Endodermal cell (in vitro differentiated cells): ENCODE data around the gene INVS. TPM values are rescaled to one million over a fixed set of nuclear protein-coding genes. Genes with fewer than 3 reads are reported as not detected.
"Not testable (repeated sequence)": the region's sequence is repeated elsewhere in the genome, so short reads cannot be mapped to it uniquely, and the experiment has no call there.

Source experiments
- DNase-seq: peaks from one replicate; pipeline ENCODE4 v3.0.0-alpha.2; 2017
- H3K27ac ChIP-seq: 2 replicates; pipeline ENCODE4 v1.5.1; 2013; ENCODE audit warnings: mild to moderate bottlenecking, low read depth, low read length, moderate library complexity
- H3K27me3 ChIP-seq: 2 replicates; pipeline ENCODE4 v1.6.1; 2013; ENCODE audit warnings: mild to moderate bottlenecking, low read length, moderate library complexity; ENCODE audit not compliant: insufficient read depth, control insufficient read depth, poor library complexity, severe bottlenecking
- H3K36me3 ChIP-seq: 2 replicates; pipeline ENCODE4 v1.7.0; 2013; ENCODE audit warnings: mild to moderate bottlenecking, low read length, moderate library complexity; ENCODE audit not compliant: control insufficient read depth, insufficient read depth
- H3K4me1 ChIP-seq: one replicate; pipeline ENCODE4 v1.7.0; 2013; ENCODE audit warnings: low read length; ENCODE audit not compliant: control insufficient read depth, insufficient read depth
- H3K4me3 ChIP-seq: 2 replicates; pipeline ENCODE4 v1.5.1; 2013; ENCODE audit warnings: mild to moderate bottlenecking, low read length, moderate library complexity
- H3K9ac ChIP-seq: 2 replicates; pipeline ENCODE4 v1.6.1; 2013; ENCODE audit warnings: mild to moderate bottlenecking, low read length, moderate library complexity; ENCODE audit not compliant: poor library complexity, severe bottlenecking; ENCODE audit errors: extremely low read depth
- H3K9me3 ChIP-seq: 2 replicates; pipeline ENCODE4 v1.6.1; 2013; ENCODE audit warnings: mild to moderate bottlenecking, low read length, moderate library complexity; ENCODE audit not compliant: control insufficient read depth
- H3K27ac Mint-ChIP-seq: 2 replicates; pipeline ENCODE4 v1.8.0; 2020; ENCODE audit warnings: mixed read lengths
- H3K27me3 Mint-ChIP-seq: 2 replicates; pipeline ENCODE4 v1.8.0; 2021; ENCODE audit warnings: mild to moderate bottlenecking, mixed read lengths; ENCODE audit not compliant: insufficient read depth
- H3K36me3 Mint-ChIP-seq: 2 replicates; pipeline ENCODE4 v1.8.0; 2020; ENCODE audit warnings: low read depth, mixed read lengths
- H3K4me1 Mint-ChIP-seq: 2 replicates; pipeline ENCODE4 v1.8.0; 2020; ENCODE audit warnings: mixed read lengths
- H3K4me3 Mint-ChIP-seq: 2 replicates; pipeline ENCODE4 v1.8.0; 2020; ENCODE audit warnings: mild to moderate bottlenecking, moderate library complexity, mixed read lengths
- H3K9me3 Mint-ChIP-seq: 2 replicates; pipeline ENCODE4 v1.8.0; 2020; ENCODE audit warnings: mild to moderate bottlenecking, mixed read lengths
- WGBS, 2 experiments: methylation state at CpG; one replicate each; pipeline versions ENCODE4 v1.1.5 to v1.1.7; 2013; ENCODE audit warnings: missing lambda C conversion rate in 2 of 2, mixed read lengths in 1 of 2; ENCODE audit not compliant: insufficient coverage in 1 of 2, insufficient read length in 1 of 2; 5-methylcytosine and 5-hydroxymethylcytosine counted together
- total RNA-seq, 2 donors: library from RNA; stranded (reverse); fragmentation: NEBNext Ultra II Directional in 1 of 2; extraction: Animal tissue kit (Norgen Biotek cat#: 25700) in 1 of 2; gene quantifications; 2 replicates in 1 of 2; 3 replicates in 1 of 2; pipeline ENCODE4 v1.2.1, GENCODE V29; 2021
- TF ChIP-seq, protein P1 (sequence below): fragments of 200-600 bp; sonication (generic); conservative IDR thresholded peaks from 2 replicates; pipeline ENCODE4 v1.5.0; 2021; ENCODE audit warnings: antibody characterized with exemption, mild to moderate bottlenecking

The INVS gene
- total RNA-seq, 2 donors from 2014 or later = 22.8 to 26.6 TPM

DNA sequence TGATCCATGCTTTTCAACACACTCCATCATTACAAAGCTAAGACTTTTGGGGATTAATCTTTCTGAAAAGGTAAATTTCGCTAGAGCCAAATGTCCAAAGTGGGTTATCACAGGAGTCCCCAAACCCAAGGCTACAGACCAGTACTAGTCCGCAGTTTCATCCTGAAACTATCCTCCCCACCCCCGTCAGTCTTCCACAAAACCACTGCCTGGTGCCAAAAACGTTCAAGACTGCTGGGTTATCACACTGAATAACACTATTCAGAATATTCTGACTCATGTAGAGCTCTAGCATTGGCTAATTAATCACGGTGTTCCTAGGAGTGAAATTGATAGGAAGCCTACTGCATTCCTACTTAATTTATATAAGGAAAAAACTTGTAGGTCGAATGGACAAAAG lies 24.9 kb upstream of the INVS start:
- H3K36me3 Mint-ChIP-seq = peaks cover 17% of the 10 kb centered on the region
- WGBS, 2 experiments = 89 to 91% methylated on average over 4 to 5 of the region's 6 CpGs

DNA sequence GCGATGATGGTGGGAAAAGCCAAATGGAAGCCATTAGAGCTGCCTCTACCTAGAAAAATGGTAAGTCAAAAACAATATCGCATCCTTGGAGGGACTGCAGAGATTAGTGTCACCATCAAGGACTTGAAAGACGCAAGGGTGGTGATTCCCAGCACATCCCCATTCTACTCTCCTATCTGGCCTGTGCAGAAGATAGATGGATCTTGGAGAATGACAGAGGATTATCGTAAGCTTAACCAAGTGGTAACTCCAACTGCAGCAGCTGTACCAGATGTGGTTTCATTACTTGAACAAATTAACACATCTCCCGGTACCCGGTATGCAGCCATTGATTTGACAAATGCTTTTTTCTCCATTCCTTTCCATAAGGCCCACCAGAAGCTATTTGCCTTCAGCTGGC lies 24.1 kb upstream of the INVS start:
- peaks cover 6% of the 10 kb centered on the region for H3K9me3 ChIP-seq
- Mint-ChIP-seq H3K4me1 (peaks cover 2% of the 10 kb centered on the region), H3K4me3 (no peak overlapping the region), H3K27me3 (no peaks in the 10 kb centered on the region), H3K27ac (no peak overlapping the region), H3K9me3 (peaks cover under 1% of the 10 kb centered on the region), H3K36me3 (peaks cover 13% of the 10 kb centered on the region)
- H3K27me3 ChIP-seq = no peaks in the 10 kb centered on the region
- no peak for DNase-seq
- 96 to 100% methylated on average over 4 to 6 of the region's 6 CpGs for WGBS, 2 experiments
- H3K4me3 ChIP-seq = no peak overlapping the region
- H3K36me3 ChIP-seq = no peaks in the 10 kb centered on the region
- H3K4me1 ChIP-seq = no peaks in the 10 kb centered on the region
- H3K9ac ChIP-seq = no peak overlapping the region
- TF ChIP-seq, protein P1, sequence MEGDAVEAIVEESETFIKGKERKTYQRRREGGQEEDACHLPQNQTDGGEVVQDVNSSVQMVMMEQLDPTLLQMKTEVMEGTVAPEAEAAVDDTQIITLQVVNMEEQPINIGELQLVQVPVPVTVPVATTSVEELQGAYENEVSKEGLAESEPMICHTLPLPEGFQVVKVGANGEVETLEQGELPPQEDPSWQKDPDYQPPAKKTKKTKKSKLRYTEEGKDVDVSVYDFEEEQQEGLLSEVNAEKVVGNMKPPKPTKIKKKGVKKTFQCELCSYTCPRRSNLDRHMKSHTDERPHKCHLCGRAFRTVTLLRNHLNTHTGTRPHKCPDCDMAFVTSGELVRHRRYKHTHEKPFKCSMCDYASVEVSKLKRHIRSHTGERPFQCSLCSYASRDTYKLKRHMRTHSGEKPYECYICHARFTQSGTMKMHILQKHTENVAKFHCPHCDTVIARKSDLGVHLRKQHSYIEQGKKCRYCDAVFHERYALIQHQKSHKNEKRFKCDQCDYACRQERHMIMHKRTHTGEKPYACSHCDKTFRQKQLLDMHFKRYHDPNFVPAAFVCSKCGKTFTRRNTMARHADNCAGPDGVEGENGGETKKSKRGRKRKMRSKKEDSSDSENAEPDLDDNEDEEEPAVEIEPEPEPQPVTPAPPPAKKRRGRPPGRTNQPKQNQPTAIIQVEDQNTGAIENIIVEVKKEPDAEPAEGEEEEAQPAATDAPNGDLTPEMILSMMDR = no peak
- no peak overlapping the region for H3K27ac ChIP-seq

More for the DNA sequence above, 24.9 kb upstream of the INVS start:
- Histone ChIP-seq H3K9ac (no peak overlapping the region), H3K36me3 (no peaks in the 10 kb centered on the region), H3K27me3 (no peaks in the 10 kb centered on the region), H3K9me3 (peaks cover 12% of the 10 kb centered on the region), H3K27ac (no peak overlapping the region), H3K4me1 (no peaks in the 10 kb centered on the region), H3K4me3 (no peak overlapping the region)
- no peaks in the 10 kb centered on the region for H3K27me3 Mint-ChIP-seq
- no peak overlapping the region for H3K27ac Mint-ChIP-seq
- H3K9me3 Mint-ChIP-seq = peaks cover 5% of the 10 kb centered on the region
- no peak for DNase-seq
- TF ChIP-seq, protein P1 = no peak
- H3K4me1 Mint-ChIP-seq = peaks cover 2% of the 10 kb centered on the region
- no peak overlapping the region for H3K4me3 Mint-ChIP-seq

DNA sequence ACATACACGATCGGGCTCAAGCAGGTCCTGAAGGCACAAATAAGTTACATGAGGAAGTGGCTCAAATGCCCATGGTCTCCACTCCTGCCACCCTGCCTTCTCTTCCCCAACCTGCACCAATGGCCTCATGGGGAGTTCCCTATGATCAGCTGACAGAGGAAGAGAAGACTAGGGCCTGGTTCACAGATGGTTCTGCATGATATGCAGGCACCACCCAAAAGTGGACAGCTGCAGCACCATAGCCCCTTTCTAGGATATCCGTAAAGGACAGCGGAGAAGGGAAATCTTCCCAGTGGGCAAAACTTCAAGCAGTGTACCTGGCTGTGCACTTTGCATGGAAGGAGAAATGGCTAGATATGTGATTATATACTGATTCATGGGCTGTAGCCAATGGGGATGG lies 22.8 kb upstream of the INVS start:
- H3K27ac Mint-ChIP-seq, DNase-seq, H3K27me3 ChIP-seq, H3K9me3 Mint-ChIP-seq, H3K9ac ChIP-seq, H3K4me1 Mint-ChIP-seq, H3K36me3 ChIP-seq, H3K9me3 ChIP-seq, H3K4me3 ChIP-seq, H3K4me3 Mint-ChIP-seq, H3K4me1 ChIP-seq, H3K27me3 Mint-ChIP-seq, H3K27ac ChIP-seq: not testable (repeated sequence)
- WGBS, 2 experiments = 91 to 94% methylated on average over 4 of the region's 4 CpGs
- H3K36me3 Mint-ChIP-seq = peaks cover 13% of the 10 kb centered on the region

DNA sequence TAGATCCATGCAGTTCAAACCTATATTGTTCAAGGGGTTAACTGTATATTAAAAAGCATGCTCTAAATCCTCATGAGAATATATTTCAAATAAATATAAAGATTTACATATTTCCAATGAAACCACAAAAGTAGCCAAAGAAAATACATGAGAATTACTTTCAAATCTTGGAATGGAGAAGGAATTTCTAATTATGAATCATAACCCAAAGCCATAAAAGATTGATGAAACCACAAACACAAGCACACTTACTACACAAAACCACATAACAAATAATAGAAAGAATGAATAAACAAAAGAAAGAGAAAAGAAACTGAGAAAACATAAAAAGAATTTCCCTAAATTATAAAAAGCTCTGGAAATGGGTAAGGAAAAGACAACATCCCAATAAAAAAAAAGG lies 16.3 kb upstream of the INVS start:
- Histone ChIP-seq H3K9me3 (no peaks in the 10 kb centered on the region), H3K27me3 (no peaks in the 10 kb centered on the region), H3K36me3 (no peaks in the 10 kb centered on the region), H3K9ac (no peak overlapping the region), H3K27ac (no peak overlapping the region), H3K4me3 (no peak overlapping the region), H3K4me1 (no peaks in the 10 kb centered on the region)
- Mint-ChIP-seq H3K9me3 (no peaks in the 10 kb centered on the region), H3K36me3 (no peaks in the 10 kb centered on the region), H3K4me3 (no peak overlapping the region), H3K27ac (no peak overlapping the region), H3K27me3 (no peaks in the 10 kb centered on the region), H3K4me1 (peaks cover 20% of the 10 kb centered on the region)
- TF ChIP-seq, protein P1 = no peak
- DNase-seq = no peak
